ENCODE data around the gene IFNAR1.

The IFNAR1 gene

GRCh38 chr21:33302796-33303195 lies 22.0 kb upstream of the IFNAR1 start:
- H3F3A ChIP-seq (ENCODE audit: insufficient read depth, low read length) = no peaks in the 10 kb centered on the region
- H3K4me2 ChIP-seq (ENCODE audit: low read length) = no peak overlapping the region; the same call in 1 of the 2 replicates
- H3K27me3 ChIP-seq (ENCODE audit: insufficient read depth, low read length) = no peaks in the 10 kb centered on the region
- peaks cover 96% of the 10 kb centered on the region for H3K4me1 ChIP-seq (ENCODE audit: insufficient read depth, low read length, severe bottlenecking)
- H3K4me3 ChIP-seq (ENCODE audit: low read depth, low read length, poor library complexity, severe bottlenecking) = no peak overlapping the region
- no peaks in the 10 kb centered on the region for H3K9me3 ChIP-seq (ENCODE audit: low read length)
- no peaks in the 10 kb centered on the region for H3K9me2 ChIP-seq (ENCODE audit: low read depth, low read length)
- H3K27ac ChIP-seq (ENCODE audit: low read depth, low read length, poor library complexity, severe bottlenecking) = peak overlapping the region; percentile 96
- no peaks in the 10 kb centered on the region for H3K36me3 ChIP-seq (ENCODE audit: insufficient read depth, low read length)
- TF ChIP-seq CTCF (IDR thresholded peaks at IDR 0.05; ENCODE audit: low read length) = peak; percentile 46
- no peak for TF ChIP-seq EZH2 (IDR thresholded peaks at IDR 0.05; ENCODE audit: borderline replicate concordance, low read length)
- H4K20me1 ChIP-seq (ENCODE audit: insufficient read depth, low read length) = no peaks in the 10 kb centered on the region
- H3K79me2 ChIP-seq (ENCODE audit: insufficient read depth, low read length) = no peaks in the 10 kb centered on the region
- H2AFZ ChIP-seq (ENCODE audit: low read length) = no peak overlapping the region
- no peak overlapping the region; the same call in 1 of the 2 replicates for H3K9ac ChIP-seq (ENCODE audit: low read length)

- Histone ChIP-seq H3K9me2 (ENCODE audit: low read depth, low read length) (no peaks in the 10 kb centered on the region), H3F3A (ENCODE audit: insufficient read depth, low read length) (peaks cover 10% of the 10 kb centered on the region), H3K4me2 (ENCODE audit: low read length) (no peak overlapping the region), H3K27ac (ENCODE audit: low read depth, low read length, poor library complexity, severe bottlenecking) (peak overlapping the region; percentile 96), H3K4me3 (ENCODE audit: low read depth, low read length, poor library complexity, severe bottlenecking) (no peak overlapping the region), H3K36me3 (ENCODE audit: insufficient read depth, low read length) (0 out of 2 replicates have a peak, but pooled peaks cover 3% of the 10 kb centered on the region), H4K20me1 (ENCODE audit: insufficient read depth, low read length) (no peaks in the 10 kb centered on the region), H2AFZ (ENCODE audit: low read length) (no peak overlapping the region), H3K79me2 (ENCODE audit: insufficient read depth, low read length) (no peaks in the 10 kb centered on the region), H3K9ac (ENCODE audit: low read length) (no peak overlapping the region), H3K9me3 (ENCODE audit: low read length) (peaks cover 6% of the 10 kb centered on the region; the same call in 1 of the 2 replicates), H3K27me3 (ENCODE audit: insufficient read depth, low read length) (no peaks in the 10 kb centered on the region), H3K4me1 (ENCODE audit: insufficient read depth, low read length, severe bottlenecking) (peaks cover 95% of the 10 kb centered on the region)
- TF ChIP-seq CTCF (IDR thresholded peaks at IDR 0.05; ENCODE audit: low read length) = no peak
- TF ChIP-seq EZH2 (IDR thresholded peaks at IDR 0.05; ENCODE audit: borderline replicate concordance, low read length) = no peak
Measured at GRCh38 chr21:33305344-33305671, 19.5 kb upstream of the IFNAR1 start.

- Histone ChIP-seq H3K27me3 (ENCODE audit: insufficient read depth, low read length) (no peaks in the 10 kb centered on the region), H3K36me3 (ENCODE audit: insufficient read depth, low read length) (0 out of 2 replicates have a peak, but pooled peaks cover 4% of the 10 kb centered on the region), H3K9ac (ENCODE audit: low read length) (no peak overlapping the region), H2AFZ (ENCODE audit: low read length) (no peak overlapping the region), H3K4me1 (ENCODE audit: insufficient read depth, low read length, severe bottlenecking) (peaks cover 89% of the 10 kb centered on the region), H3F3A (ENCODE audit: insufficient read depth, low read length) (peaks cover 10% of the 10 kb centered on the region), H3K79me2 (ENCODE audit: insufficient read depth, low read length) (no peaks in the 10 kb centered on the region), H3K4me2 (ENCODE audit: low read length) (no peak overlapping the region), H4K20me1 (ENCODE audit: insufficient read depth, low read length) (no peaks in the 10 kb centered on the region), H3K9me3 (ENCODE audit: low read length) (peaks cover 7% of the 10 kb centered on the region; the same call in 1 of the 2 replicates), H3K4me3 (ENCODE audit: low read depth, low read length, poor library complexity, severe bottlenecking) (no peak overlapping the region), H3K9me2 (ENCODE audit: low read depth, low read length) (no peaks in the 10 kb centered on the region), H3K27ac (ENCODE audit: low read depth, low read length, poor library complexity, severe bottlenecking) (peak overlapping the region; percentile 96)
- no peak for TF ChIP-seq CTCF (IDR thresholded peaks at IDR 0.05; ENCODE audit: low read length)
- TF ChIP-seq EZH2 (IDR thresholded peaks at IDR 0.05; ENCODE audit: borderline replicate concordance, low read length) = no peak
Measured at GRCh38 chr21:33305938-33306337, 18.8 kb upstream of the IFNAR1 start.

All from OCI-LY1 (cell line).